GM21447 (cell line): ENCODE measurements around the gene RGS1.

Experiments
- ATAC-seq: cut with Tn5 transposase; IDR thresholded peaks from one replicate; pipeline ENCODE4 v1.9.1; 2021; ENCODE audit not compliant: unreplicated experiment

The RGS1 gene, protein sequence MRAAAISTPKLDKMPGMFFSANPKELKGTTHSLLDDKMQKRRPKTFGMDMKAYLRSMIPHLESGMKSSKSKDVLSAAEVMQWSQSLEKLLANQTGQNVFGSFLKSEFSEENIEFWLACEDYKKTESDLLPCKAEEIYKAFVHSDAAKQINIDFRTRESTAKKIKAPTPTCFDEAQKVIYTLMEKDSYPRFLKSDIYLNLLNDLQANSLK

DNA sequence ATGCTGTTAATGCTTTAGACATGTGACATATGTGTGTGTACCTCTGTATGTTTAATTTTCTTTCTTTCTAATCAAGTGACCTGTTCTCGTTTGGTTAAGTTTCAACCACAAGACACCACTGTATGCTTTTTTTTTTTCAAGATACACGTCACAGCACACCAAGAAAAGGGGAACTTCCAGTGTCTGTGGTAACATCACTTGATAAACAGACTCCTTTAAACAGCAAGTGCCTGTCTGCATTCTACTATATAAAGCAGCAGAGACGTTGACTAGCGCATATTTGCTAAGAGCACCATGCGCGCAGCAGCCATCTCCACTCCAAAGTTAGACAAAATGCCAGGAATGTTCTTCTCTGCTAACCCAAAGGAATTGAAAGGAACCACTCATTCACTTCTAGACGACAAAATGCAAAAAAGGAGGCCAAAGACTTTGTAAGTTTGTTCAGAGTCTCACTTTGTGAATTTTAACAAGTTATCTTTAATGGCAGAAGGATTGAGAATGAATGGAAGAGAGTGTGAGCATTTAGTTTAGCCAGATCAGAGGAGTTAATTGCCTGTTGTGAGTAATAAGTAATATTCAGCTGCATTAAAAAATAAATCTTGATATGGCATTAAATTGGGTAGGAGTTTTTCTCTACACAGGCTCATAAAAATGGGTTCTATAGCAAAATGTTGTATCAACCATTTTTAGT, at the start of gene RGS1:
Gene RGS1, plus strand, starts transcription at position 275 of the 691 bp plus-strand sequence. Its CDS starts 20 bp downstream, at position 295.
- ATAC-seq, result peak; percentile 77

DNA sequence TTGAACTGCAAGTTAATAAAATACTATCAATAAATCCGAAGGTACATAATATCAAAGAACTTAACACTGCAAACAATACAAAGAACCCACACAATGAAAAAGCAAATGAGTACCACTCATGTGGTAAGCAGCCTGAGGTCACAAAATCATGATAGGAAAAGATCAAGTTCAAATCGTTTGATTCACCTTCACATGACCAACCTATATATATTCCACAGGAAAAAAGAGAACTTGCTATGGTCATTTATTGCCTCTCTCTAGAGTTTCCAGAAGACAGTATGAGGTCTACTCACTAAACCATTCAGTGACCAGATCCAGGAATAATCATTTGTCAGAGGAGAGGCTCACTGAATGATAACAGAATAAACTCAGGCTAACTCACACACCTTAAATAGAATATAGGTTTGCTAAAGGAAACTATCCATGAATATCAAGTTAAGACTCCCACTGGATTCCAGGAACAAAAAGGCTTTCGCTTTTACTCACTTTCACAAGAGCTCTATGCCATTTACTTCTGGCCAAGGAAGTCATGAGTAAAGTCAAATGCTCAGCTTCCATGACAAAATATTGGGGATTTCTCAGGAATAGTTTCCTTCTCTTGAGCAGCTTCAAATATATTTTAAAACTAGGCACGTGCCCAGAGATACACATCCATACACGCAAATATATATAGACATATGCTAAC, 48.3 kb upstream of the RGS1 start:
- no peak for ATAC-seq

GRCh38 chr1:192527950-192528349, 47.6 kb upstream of the RGS1 start:
- ATAC-seq, result peak; percentile 37

- no peak for ATAC-seq
Observed at GRCh38 chr1:192529031-192529755, 46.4 kb upstream of the RGS1 start.

DNA sequence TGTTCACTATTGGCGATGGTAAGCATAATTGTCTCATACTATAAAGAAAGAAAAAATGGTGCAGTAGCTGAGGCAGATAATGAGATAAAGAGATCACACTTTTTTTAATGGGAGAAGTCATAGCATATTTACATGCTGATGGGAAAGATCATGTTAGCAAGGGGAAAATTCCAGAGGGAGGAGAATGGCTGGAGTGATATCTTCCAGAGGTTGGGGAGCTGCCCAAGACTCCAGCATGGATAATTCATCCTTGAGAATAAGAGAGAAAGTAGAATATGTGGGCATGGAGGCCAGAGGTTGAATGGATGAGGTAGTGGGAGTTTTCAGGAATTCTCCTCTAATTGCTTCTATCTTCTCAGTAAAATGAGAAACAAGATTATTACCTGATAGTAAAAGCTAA, 45.8 kb upstream of the RGS1 start:
- ATAC-seq, result no peak

GRCh38 chr1:192530254-192530653, 45.3 kb upstream of the RGS1 start:
- peak; percentile 95 for ATAC-seq

- ATAC-seq, result peak; percentile 49
Observed at GRCh38 chr1:192531037-192531703, 44.4 kb upstream of the RGS1 start.

GRCh38 chr1:192534666-192535065, 40.9 kb upstream of the RGS1 start:
- no peak for ATAC-seq

DNA sequence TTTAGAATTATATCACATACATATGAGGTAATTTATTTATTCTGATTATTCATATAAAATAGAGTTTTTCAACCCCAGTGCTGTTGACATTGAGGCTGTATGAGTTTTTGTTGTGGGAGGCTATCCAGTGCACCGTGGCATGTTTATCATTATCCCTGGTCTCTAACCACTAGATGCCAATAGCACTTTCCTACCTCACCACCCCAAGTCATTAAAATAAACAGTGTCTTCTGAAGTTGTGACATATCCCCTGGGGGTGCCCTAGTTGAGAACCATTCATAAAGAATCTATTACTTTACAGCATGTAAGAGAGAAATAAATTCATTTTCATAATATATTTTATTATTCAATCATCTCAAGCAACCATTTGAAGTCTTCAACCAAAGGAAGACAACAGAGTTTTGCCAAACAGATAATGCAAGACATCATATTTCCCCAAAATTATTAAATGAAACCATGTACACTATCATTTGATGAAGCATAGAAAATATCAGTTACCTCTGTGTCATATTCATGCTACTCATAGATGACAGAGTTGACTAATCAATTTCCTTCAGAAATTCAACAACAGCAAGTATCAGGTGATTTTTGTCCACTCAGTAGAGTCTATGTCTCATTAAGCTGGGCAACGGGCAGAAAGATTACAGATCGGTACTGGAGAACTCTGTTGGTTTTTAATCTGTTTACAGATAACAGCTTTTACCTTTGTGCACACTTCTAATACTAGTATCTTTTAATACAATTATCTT, 39.5 kb upstream of the RGS1 start:
- no peak for ATAC-seq

GRCh38 chr1:192538407-192539296, 36.9 kb upstream of the RGS1 start:
- ATAC-seq, result peak; percentile 90

DNA sequence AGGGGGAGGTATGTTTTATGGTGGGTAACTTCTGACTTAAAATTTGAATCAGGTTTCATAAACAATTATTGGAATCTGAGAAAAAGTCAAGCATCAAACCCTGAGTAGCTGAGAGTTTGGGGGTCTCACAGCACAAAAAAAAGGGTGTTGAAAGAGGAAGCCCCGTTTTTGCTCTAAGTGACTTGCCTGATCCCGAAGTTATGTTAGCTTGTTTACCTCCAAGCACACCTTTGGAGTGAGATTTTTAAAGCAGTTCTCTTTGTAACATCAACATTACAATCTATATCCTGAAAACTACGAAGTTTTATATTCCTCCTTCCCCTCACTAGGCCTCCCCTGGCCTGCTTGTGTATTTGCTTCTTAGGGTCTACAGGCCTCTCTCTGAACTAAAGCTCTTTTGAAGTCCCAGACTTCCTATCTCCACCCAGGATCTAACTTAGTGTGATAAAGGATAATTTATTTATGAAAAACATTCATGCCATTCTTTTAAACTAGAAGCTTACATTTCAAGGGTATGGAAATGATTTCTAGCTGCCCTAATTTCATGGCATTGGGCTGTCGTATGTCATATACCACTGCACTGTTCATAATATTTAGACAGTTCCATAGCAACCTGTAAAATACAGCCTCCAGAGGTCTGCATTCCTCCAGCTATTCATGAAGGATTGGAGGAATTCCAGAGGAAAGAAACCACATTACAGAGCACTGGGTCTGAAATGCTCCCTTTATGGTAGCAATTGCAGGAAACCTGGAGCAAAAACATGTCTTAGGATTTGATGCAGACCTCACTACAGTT, 36.1 kb upstream of the RGS1 start:
- no peak for ATAC-seq

- no peak for ATAC-seq
Observed at GRCh38 chr1:192543445-192543844, 32.1 kb upstream of the RGS1 start.

- peak; percentile 45 for ATAC-seq
Observed at GRCh38 chr1:192545896-192546521, 29.6 kb upstream of the RGS1 start.

- no peak for ATAC-seq
Observed at GRCh38 chr1:192546596-192547190, 28.9 kb upstream of the RGS1 start.

- ATAC-seq, result no peak
Observed at GRCh38 chr1:192547501-192547900, 28.1 kb upstream of the RGS1 start.

- ATAC-seq, result no peak
Observed at GRCh38 chr1:192549937-192550336, 25.6 kb upstream of the RGS1 start.

- peak; percentile 63 for ATAC-seq
Observed at GRCh38 chr1:192550922-192551534, 24.5 kb upstream of the RGS1 start.
